Adrenal gland (tissue), 5 donors: Measurements from ENCODE around the gene FEM1B.

Source experiments
- CTCF ChIP-seq, 6 experiments: fragments of 450-650 bp in 4 of 6; fragments of 200-600 bp in 2 of 6; sonication (generic) in 1 of 6; IDR thresholded peaks; 1 replicate in 5 of 6; 2 replicates in 1 of 6; pipeline versions ENCODE4 v1.5.1 to v1.8.0; 2016 to 2021; ENCODE audit warnings: antibody characterized with exemption in 6 of 6, mild to moderate bottlenecking in 2 of 6, moderate library complexity in 1 of 6
- POLR2A ChIP-seq, 2 donors: fragments of 450-650 bp; IDR thresholded peaks; one replicate each; pipeline ENCODE4 v1.6.1; 2017; ENCODE audit warnings: antibody characterized with exemption in 2 of 2, mild to moderate bottlenecking in 2 of 2, moderate library complexity in 1 of 2
- donor health status: DM: no; HTN: no; CAD: no.

- TF ChIP-seq CTCF (IDR thresholded peaks at IDR 0.05) (no peak), POLR2A (IDR thresholded peaks at IDR 0.05) (no peak)
Measured at GRCh38 chr15:68303560-68304436, 26.3 kb downstream of the FEM1B start.
